Osteoblast (primary cell): ENCODE data around the gene MGAT4A. TPM values are rescaled to one million over a fixed set of nuclear protein-coding genes. Genes with fewer than 3 reads are reported as not detected.
A peak's percentile ranks its signal among the peaks of the same experiment; 100 is the strongest.

Experiments
- DNase-seq: peaks from one replicate; pipeline ENCODE4 v3.0.0; 2011; ENCODE audit warnings: low spot score, mixed read lengths; ENCODE audit not compliant: insufficient read length; ENCODE audit errors: missing footprints
- H2AFZ ChIP-seq: 2 replicates; pipeline ENCODE4 v1.6.0; 2011; ENCODE audit warnings: mild to moderate bottlenecking, low read length
- H3K27ac ChIP-seq: 2 replicates; pipeline ENCODE4 v1.5.1; 2011; ENCODE audit warnings: mild to moderate bottlenecking, low read depth, low read length, moderate library complexity
- H3K27me3 ChIP-seq: 2 replicates; pipeline ENCODE4 v1.6.0; 2012; ENCODE audit warnings: mild to moderate bottlenecking, control low read depth, inconsistent platforms, low read length, moderate library complexity; ENCODE audit not compliant: insufficient read depth
- H3K36me3 ChIP-seq: 2 replicates; pipeline ENCODE4 v1.5.1; 2011; ENCODE audit warnings: mild to moderate bottlenecking, low read length, control low read depth, moderate library complexity; ENCODE audit not compliant: insufficient read depth
- H3K4me1 ChIP-seq: 2 replicates; pipeline ENCODE4 v1.5.1; 2011; ENCODE audit warnings: mild to moderate bottlenecking, low read length, control low read depth, moderate library complexity; ENCODE audit not compliant: insufficient read depth
- H3K4me2 ChIP-seq: 2 replicates; pipeline ENCODE4 v1.6.0; 2011; ENCODE audit warnings: mild to moderate bottlenecking, low read length; ENCODE audit not compliant: insufficient read depth
- H3K4me3 ChIP-seq: fragments of 200-600 bp; sonication (generic); 3 replicates; pipeline ENCODE4 v1.5.1; 2012; ENCODE audit warnings: mild to moderate bottlenecking, low read length, inconsistent platforms; ENCODE audit not compliant: insufficient read depth
- H3K79me2 ChIP-seq: 2 replicates; pipeline ENCODE4 v1.6.0; 2012; ENCODE audit warnings: mild to moderate bottlenecking, low read length, control low read depth, inconsistent platforms; ENCODE audit not compliant: insufficient read depth
- H3K9me3 ChIP-seq: 2 replicates; pipeline ENCODE4 v1.5.1; 2011; ENCODE audit warnings: low read depth, low read length, control low read depth
- H4K20me1 ChIP-seq: 2 replicates; pipeline ENCODE4 v1.6.0; 2012; ENCODE audit warnings: mild to moderate bottlenecking, low read length, control low read depth; ENCODE audit not compliant: insufficient read depth
- CTCF ChIP-seq: IDR thresholded peaks from 2 replicates; pipeline ENCODE4 v1.5.1; 2011; ENCODE audit warnings: mild to moderate bottlenecking, low read depth, low read length, moderate library complexity; ENCODE audit errors: extremely low read depth
- total RNA-seq: library from RNA; depleted of rRNA; stranded (reverse); fragments of >200 nt; gene quantifications from 2 replicates; pipeline ENCODE4 v1.2.3, GENCODE V29; 2012

MGAT4A gene
- total RNA-seq, 1 donor = 0.36 TPM

GRCh38 chr2:98777076-98777475 is 46.1 kb upstream of the MGAT4A start:
- Histone ChIP-seq H3K27ac (no peak overlapping the region), H3K36me3 (no peaks in the 10 kb centered on the region), H3K4me3 (no peak overlapping the region), H4K20me1 (no peaks in the 10 kb centered on the region), H3K9me3 (no peaks in the 10 kb centered on the region), H3K27me3 (peaks cover 14% of the 10 kb centered on the region), H3K4me1 (peaks cover 8% of the 10 kb centered on the region), H3K4me2 (no peak overlapping the region), H3K79me2 (no peaks in the 10 kb centered on the region), H2AFZ (no peak overlapping the region)
- no peak for DNase-seq
- TF ChIP-seq CTCF = no peak

- Histone ChIP-seq H3K27me3 (peaks cover 23% of the 10 kb centered on the region), H2AFZ (no peak overlapping the region), H3K27ac (no peak overlapping the region), H3K4me1 (peaks cover 13% of the 10 kb centered on the region), H3K4me2 (no peak overlapping the region), H3K4me3 (no peak overlapping the region), H3K9me3 (no peaks in the 10 kb centered on the region), H3K79me2 (no peaks in the 10 kb centered on the region), H3K36me3 (no peaks in the 10 kb centered on the region), H4K20me1 (no peaks in the 10 kb centered on the region)
- DNase-seq = no peak
- TF ChIP-seq CTCF = no peak
These were observed 45.2 kb upstream of the MGAT4A start for GRCh38 chr2:98776136-98776535.

- Histone ChIP-seq H2AFZ (no peak overlapping the region), H3K9me3 (no peaks in the 10 kb centered on the region), H3K27me3 (peaks cover 25% of the 10 kb centered on the region), H3K36me3 (no peaks in the 10 kb centered on the region), H3K4me3 (no peak overlapping the region), H4K20me1 (no peaks in the 10 kb centered on the region), H3K27ac (no peak overlapping the region), H3K4me2 (no peak overlapping the region), H3K79me2 (no peaks in the 10 kb centered on the region), H3K4me1 (peaks cover 13% of the 10 kb centered on the region)
- peak; percentile 54 for DNase-seq
- TF ChIP-seq CTCF = no peak
These were observed 44.4 kb upstream of the MGAT4A start for GRCh38 chr2:98775146-98775986.

GRCh38 chr2:98773907-98774306 is 43.0 kb upstream of the MGAT4A start:
- TF ChIP-seq CTCF = no peak
- H3K27me3 ChIP-seq = peaks cover 25% of the 10 kb centered on the region

More at GRCh38 chr2:98773907-98774306, 43.0 kb upstream of the MGAT4A start:
- Histone ChIP-seq H3K36me3 (no peaks in the 10 kb centered on the region), H3K4me2 (no peak overlapping the region), H3K4me3 (no peak overlapping the region), H3K4me1 (peaks cover 15% of the 10 kb centered on the region), H3K27ac (no peak overlapping the region), H3K9me3 (no peaks in the 10 kb centered on the region), H3K79me2 (no peaks in the 10 kb centered on the region), H2AFZ (no peak overlapping the region), H4K20me1 (no peaks in the 10 kb centered on the region)
- peak; percentile 19 for DNase-seq
